HepG2 (cell line): Measurements from ENCODE around the gene PRKN. TPM values are rescaled to one million over a fixed set of nuclear protein-coding genes. Genes with fewer than 3 reads are reported as not detected.

ENCODE experiments used
- ATAC-seq: fragments of 200-7000 bp; cut with Tn5 transposase; 3 replicates; pipeline ENCODE4 v1.9.1; 2020; ENCODE audit warnings: mild to moderate bottlenecking, moderate library complexity
- BruUV-seq: library from RNA; stranded (reverse); fragments of 400-500 nt; replicated peaks from 2 replicates; lab custom pipeline; 2021; lab: Mats Ljungman, UMichigan
- CTCF ChIA-PET: fragments of 300-600 bp; formaldehyde crosslinking; extraction: SDS; loops from one replicate; lab custom pipeline; 2021; ENCODE audit warnings: low total read pairs, inconsistent platforms, low intra/inter-chr PET ratio; lab: Yijun Ruan, JAX
- POLR2A ChIA-PET: fragments of 350-600 bp; sonication (Branson Sonifier 250); formaldehyde crosslinking; loops from one replicate; lab custom pipeline; 2020; ENCODE audit warnings: antibody characterized with exemption, inconsistent platforms; lab: Yijun Ruan, JAX
- DNase-seq: peaks from one replicate; pipeline ENCODE4 v3.0.0-alpha.2; 2015; ENCODE audit warnings: low spot score
- FAIRE-seq: peaks from 3 replicates; lab custom pipeline; 2011; peaks lifted over from hg19 to GRCh38; lab: Jason Lieb, UNC
- H2AFZ ChIP-seq: one replicate; pipeline ENCODE4 v1.6.1; 2011; ENCODE audit warnings: low read length, inconsistent platforms
- H3K27ac ChIP-seq: fragments of 300-600 bp; 3 replicates; pipeline ENCODE4 v1.8.0; 2011; ENCODE audit warnings: mixed run types, mild to moderate bottlenecking, mixed read lengths, low read length, inconsistent platforms; ENCODE audit not compliant: insufficient read depth; ENCODE audit errors: extremely low read length
- H3K27me3 ChIP-seq, 2 experiments: fragments of 200-600 bp in 1 of 2; 2 replicates in 1 of 2; 3 replicates in 1 of 2; pipeline versions ENCODE4 v1.6.0 to v1.8.0; 2011; ENCODE audit warnings: low read length in 2 of 2, mild to moderate bottlenecking in 2 of 2, moderate library complexity in 2 of 2, inconsistent platforms in 1 of 2; ENCODE audit not compliant: insufficient read depth in 2 of 2, control insufficient read depth in 1 of 2
- H3K36me3 ChIP-seq, 2 experiments: fragments of 200-600 bp in 1 of 2; replicated peaks in 1 of 2; 2 replicates in 1 of 2; 3 replicates in 1 of 2; pipeline versions ENCODE4 v1.5.1 to v1.8.0; 2011; ENCODE audit warnings: low read length in 2 of 2, inconsistent platforms in 1 of 2; ENCODE audit not compliant: insufficient read depth in 2 of 2, control insufficient read depth in 1 of 2
- H3K4me1 ChIP-seq: 2 replicates; pipeline ENCODE4 v1.5.1; 2012; ENCODE audit warnings: low read length, inconsistent platforms; ENCODE audit not compliant: insufficient read depth
- H3K4me2 ChIP-seq: 2 replicates; pipeline ENCODE4 v1.6.0; 2011; ENCODE audit warnings: low read depth, low read length, inconsistent platforms
- H3K4me3 ChIP-seq, 3 experiments: fragments of 200-600 bp in 1 of 3; sonication (generic), shearing (Covaris generic) in 1 of 3; replicated peaks in 1 of 3; 2 replicates each; pipeline ENCODE4 v1.5.1; 2011 to 2016; ENCODE audit warnings: low read length in 3 of 3, inconsistent platforms in 2 of 3, low read depth in 2 of 3, mild to moderate bottlenecking in 2 of 3, control low read depth in 1 of 3, mixed read lengths in 1 of 3; ENCODE audit not compliant: insufficient read depth in 1 of 3
- H3K79me2 ChIP-seq: one replicate; pipeline ENCODE4 v1.6.1; 2011; ENCODE audit warnings: low read length, inconsistent platforms; ENCODE audit not compliant: insufficient read depth
- H3K9ac ChIP-seq: 2 replicates; pipeline ENCODE4 v1.6.0; 2011; ENCODE audit warnings: mild to moderate bottlenecking, low read depth, low read length, inconsistent platforms; ENCODE audit not compliant: insufficient read depth
- H3K9me3 ChIP-seq: 2 replicates; pipeline ENCODE4 v1.5.1; 2012; ENCODE audit warnings: mild to moderate bottlenecking, low read length
- H4K20me1 ChIP-seq: 2 replicates; pipeline ENCODE4 v1.6.0; 2011; ENCODE audit warnings: inconsistent platforms, mild to moderate bottlenecking, low read length, moderate library complexity; ENCODE audit not compliant: insufficient read depth
- ATF2 ChIP-seq: sonication (generic); formaldehyde crosslinking; IDR thresholded peaks from 2 replicates; pipeline ENCODE4 v1.4.0; 2020; ENCODE audit warnings: missing genetic modification reagents
- ATF3 ChIP-seq: sonication (generic); formaldehyde crosslinking; IDR thresholded peaks from 2 replicates; pipeline ENCODE4 v1.4.0; 2020; ENCODE audit warnings: missing genetic modification reagents
- ATF7 ChIP-seq, 2 experiments: fragments of 450-650 bp in 1 of 2; sonication (generic) in 1 of 2; formaldehyde crosslinking in 1 of 2; IDR thresholded peaks; 2 replicates each; pipeline versions ENCODE4 v1.4.0 to v1.6.1; 2016 to 2020; ENCODE audit warnings: antibody characterized with exemption in 1 of 2, mild to moderate bottlenecking in 1 of 2, missing genetic modification reagents in 1 of 2
- CREB1 ChIP-seq, 2 experiments: fragments of 450-650 bp in 1 of 2; IDR thresholded peaks; 2 replicates each; pipeline ENCODE4 v1.6.1; 2016 to 2017; ENCODE audit warnings: control low read depth in 1 of 2, mild to moderate bottlenecking in 1 of 2, missing compliant biosample characterization in 1 of 2, missing genetic modification characterization in 1 of 2
- ETV5 ChIP-seq: IDR thresholded peaks from 2 replicates; pipeline ENCODE4 v1.6.1; 2018; ENCODE audit warnings: missing biosample characterization, missing genetic modification reagents, inconsistent platforms, borderline replicate concordance
- FOXA1 ChIP-seq, 2 experiments: fragments of 450-650 bp in 1 of 2; sonication (generic) in 1 of 2; formaldehyde crosslinking in 1 of 2; IDR thresholded peaks; 2 replicates each; pipeline versions ENCODE4 v1.4.0 to v1.6.1; 2016 to 2020; ENCODE audit warnings: missing genetic modification reagents in 1 of 2
- IRX3 ChIP-seq: sonication (generic); formaldehyde crosslinking; IDR thresholded peaks from 2 replicates; pipeline ENCODE4 v1.8.1; 2023; ENCODE audit warnings: mild to moderate bottlenecking, low read depth, missing genetic modification reagents, borderline replicate concordance
- ISL2 ChIP-seq: sonication (generic); formaldehyde crosslinking; IDR thresholded peaks from 2 replicates; pipeline ENCODE4 v1.5.0; 2020; ENCODE audit warnings: missing genetic modification reagents
- MAX ChIP-seq: IDR thresholded peaks from 2 replicates; pipeline ENCODE4 v1.6.1; 2012; ENCODE audit warnings: inconsistent platforms
- MEF2D ChIP-seq: sonication (generic); formaldehyde crosslinking; IDR thresholded peaks from 2 replicates; pipeline ENCODE4 v1.5.1; 2020; ENCODE audit warnings: mild to moderate bottlenecking, missing genetic modification reagents
- NR2F1 ChIP-seq, 2 experiments: fragments of 450-650 bp in 1 of 2; formaldehyde crosslinking in 1 of 2; IDR thresholded peaks; 2 replicates each; pipeline versions ENCODE4 v1.5.0 to v1.6.1; 2016 to 2020; ENCODE audit warnings: mild to moderate bottlenecking in 1 of 2, missing compliant biosample characterization in 1 of 2, missing genetic modification reagents in 1 of 2, moderate library complexity in 1 of 2
- ZBTB21 ChIP-seq: sonication (generic); formaldehyde crosslinking; IDR thresholded peaks from 2 replicates; pipeline ENCODE4 v1.4.0; 2020; ENCODE audit warnings: missing genetic modification reagents
- ZFP36 ChIP-seq: fragments of 150-350 bp; IDR thresholded peaks from 2 replicates; pipeline ENCODE4 v1.6.1; 2018; ENCODE audit warnings: borderline replicate concordance, low read length, low read depth; ENCODE audit not compliant: partially characterized antibody
- ZNF30 ChIP-seq: sonication (generic); formaldehyde crosslinking; IDR thresholded peaks from 2 replicates; pipeline ENCODE4 v1.5.0; 2020; ENCODE audit warnings: mild to moderate bottlenecking, missing genetic modification reagents
- ZSCAN12 ChIP-seq: sonication (generic); formaldehyde crosslinking; IDR thresholded peaks from 2 replicates; pipeline ENCODE4 v1.9.0; 2021; ENCODE audit warnings: mild to moderate bottlenecking, missing genetic modification reagents
- ZUFSP ChIP-seq: sonication (generic); formaldehyde crosslinking; IDR thresholded peaks from 2 replicates; pipeline ENCODE4 v1.9.0; 2021; ENCODE audit warnings: missing genetic modification reagents, mild to moderate bottlenecking, borderline replicate concordance
- WGBS: methylation state at CpG from one replicate; pipeline ENCODE4 v1.1.6; 2017; ENCODE audit warnings: low lambda C conversion rate; 5-methylcytosine and 5-hydroxymethylcytosine counted together
- in situ Hi-C: cut with HindIII; loops from 2 replicates; pipeline ENCODE4 v1.10.0; 2017; ENCODE audit warnings: low pct_unique_long_range_greater_than_20kb; ENCODE audit not compliant: extremely low pct_ligation_motif_present
- intact Hi-C: fragments of 100-400 bp; cut with micrococcal nuclease; formaldehyde crosslinking; loops from one replicate; pipeline ENCODE4 v1.10.0; 2022; ENCODE audit not compliant: unreplicated experiment
- polyA plus RNA-seq, 8 experiments: library from polyadenylated mRNA; depleted of rRNA in 3 of 8; stranded (reverse) in 7 of 8; unstranded in 1 of 8; fragments of >200 nt; fragmentation: Illumina TruSeq in 4 of 8; extraction: Trizol in 4 of 8; gene quantifications; 2 replicates each; pipeline versions ENCODE4 v1.2.1 to v1.2.3, GENCODE V29; 2011 to 2016; ENCODE audit warnings: low read depth in 4 of 8, missing spikeins in 1 of 8, mixed read lengths in 1 of 8; ENCODE audit not compliant: insufficient read depth in 1 of 8
- total RNA-seq, 5 experiments: library from RNA; depleted of rRNA; stranded (reverse); fragments of >200 nt; fragmentation: Illumina TruSeq; extraction: Trizol; gene quantifications; 2 replicates each; pipeline ENCODE4 v1.2.3, GENCODE V29; 2016; ENCODE audit warnings: low read depth in 1 of 5

Gene PRKN
- total and polyA plus RNA-seq, 2 of the 13 experiments (the other 11 are each of a cell fraction or from before 2014, with no cell fraction given): 0.31 to 0.44 TPM

- TF ChIP-seq ZUFSP (CRISPR knock-in tag) (no peak), NR2F1 (CRISPR knock-in tag; IDR thresholded peaks at IDR 0.05) (no peak), IRX3 (CRISPR knock-in tag) (no peak)
These were observed 1172.7 kb downstream of the PRKN start (continued) for GRCh38 chr6:161554883-161555282.

GRCh38 chr6:161549977-161550655, 1177.5 kb downstream of the PRKN start:
- ATAC-seq: peak; percentile 70
- Histone ChIP-seq H3K9ac (no peak overlapping the region), H2AFZ (no peak overlapping the region), H3K36me3 (no peaks in the 10 kb centered on the region), H3K4me3 (no peak overlapping the region), H3K79me2 (no peaks in the 10 kb centered on the region), H3K27me3 (no peaks in the 10 kb centered on the region), H3K27ac (no peak overlapping the region), H3K4me1 (no peaks in the 10 kb centered on the region), H4K20me1 (no peaks in the 10 kb centered on the region), H3K9me3 (peaks cover 22% of the 10 kb centered on the region), H3K4me2 (no peak overlapping the region)
- no peak for FAIRE-seq
- BruUV-seq: no TSS peak
- WGBS: 2% methylated on average over 4 of the region's 4 CpGs
- ChIA-PET CTCF (no interaction called here), POLR2A (no interaction called here)
- intact Hi-C loops (no loop called here), in situ Hi-C loops (no loop called here)
- peak; percentile 30 for DNase-seq
- TF ChIP-seq ZBTB21: peak; percentile 90
- peak; percentile 88 for TF ChIP-seq ATF7 (IDR thresholded peaks at IDR 0.05)
- TF ChIP-seq ATF7 (CRISPR knock-in tag; IDR thresholded peaks at IDR 0.05): peak; percentile 59; the same call in 1 of the 2 replicates
- peak; percentile 71 for TF ChIP-seq ETV5
- TF ChIP-seq CREB1 (IDR thresholded peaks at IDR 0.05): peak; percentile 83
- peak; percentile 65; the same call in 1 of the 2 replicates for TF ChIP-seq CREB1 (CRISPR knock-in tag; IDR thresholded peaks at IDR 0.05)
- no peak for TF ChIP-seq ZFP36
- TF ChIP-seq ZNF30 (CRISPR knock-in tag): no peak
- peak; percentile 63; the same call in 1 of the 2 replicates for TF ChIP-seq ATF3 (CRISPR knock-in tag)
- TF ChIP-seq ZSCAN12 (CRISPR knock-in tag): no peak
- peak; percentile 93 for TF ChIP-seq ATF2 (CRISPR knock-in tag)
- TF ChIP-seq MAX: no peak
- TF ChIP-seq FOXA1 (IDR thresholded peaks at IDR 0.05): peak; percentile 94
- TF ChIP-seq FOXA1 (CRISPR knock-in tag; IDR thresholded peaks at IDR 0.05): peak; percentile 97
- no peak for TF ChIP-seq ISL2 (CRISPR knock-in tag)
- no peak for TF ChIP-seq MEF2D
